ENCODE results near the gene LMO7. TPM values are rescaled to one million over a fixed set of nuclear protein-coding genes. Genes with fewer than 3 reads are reported as not detected.
"Not testable (repeated sequence)": the region's sequence is repeated elsewhere in the genome, so short reads cannot be mapped to it uniquely, and the experiment has no call there.

LMO7 gene
- total RNA-seq, 1 donor from 2014 or later = 102 TPM

DNA sequence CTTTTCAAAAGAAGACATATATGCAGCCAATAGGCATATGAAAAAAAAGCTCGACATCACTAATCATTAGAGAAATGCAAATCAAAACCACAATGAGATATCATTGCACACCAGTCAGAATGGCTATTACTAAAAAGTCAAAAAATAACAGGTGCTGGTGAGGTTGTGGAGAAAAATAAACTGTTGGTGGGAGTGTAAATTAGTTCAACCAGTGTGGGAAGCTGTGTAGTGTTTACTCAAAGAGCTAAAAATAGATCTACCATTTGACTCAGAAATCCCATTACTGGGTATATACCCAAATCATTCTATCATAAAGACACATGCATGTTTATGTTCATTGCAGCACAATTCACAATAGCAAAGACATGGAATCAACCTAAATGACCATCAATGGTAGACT lies 106.9 kb downstream of the LMO7 start:
- DNase-seq (ENCODE audit: low read depth) = not testable (repeated sequence)

DNA sequence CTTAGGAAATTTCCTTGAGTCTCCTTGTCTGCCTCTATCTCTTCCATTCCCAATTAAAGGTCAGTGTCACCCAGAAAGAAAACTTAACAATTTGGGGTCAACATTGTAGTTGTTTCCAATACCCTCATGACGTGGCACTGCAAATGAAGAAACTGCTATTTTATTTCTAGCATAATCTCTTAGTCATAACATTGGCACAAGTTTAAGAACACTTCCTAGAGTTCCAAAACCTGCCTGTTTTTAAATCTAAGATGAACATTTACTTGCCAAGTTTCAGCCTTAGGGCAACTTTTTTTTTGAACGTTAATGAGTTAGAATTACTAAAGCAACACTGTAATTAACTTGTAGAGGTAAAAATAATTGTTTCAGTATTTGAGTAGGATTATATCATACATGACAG lies 108.0 kb downstream of the LMO7 start:
- peak; percentile 57 for DNase-seq (ENCODE audit: low read depth)

DNA sequence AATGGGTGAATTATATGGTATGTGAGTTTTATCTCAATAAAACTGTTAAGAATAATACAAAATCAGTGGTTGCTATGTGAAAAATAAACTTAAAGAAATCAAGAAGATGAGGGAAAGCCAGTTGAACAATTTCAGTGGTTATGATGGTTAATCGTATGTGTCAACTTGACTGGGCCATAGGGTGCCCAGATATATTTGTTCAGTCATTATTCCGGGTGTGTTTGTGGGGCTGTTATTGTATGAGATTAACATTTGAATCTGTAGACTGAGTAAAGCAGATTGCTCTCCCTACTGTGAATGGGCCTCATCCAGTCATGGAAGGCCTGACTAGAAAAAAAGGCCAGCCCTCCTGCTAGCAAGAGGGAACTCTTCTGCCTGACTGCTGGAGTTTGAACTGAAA lies 109.3 kb downstream of the LMO7 start:
- DNase-seq (ENCODE audit: low read depth) = no peak

DNA sequence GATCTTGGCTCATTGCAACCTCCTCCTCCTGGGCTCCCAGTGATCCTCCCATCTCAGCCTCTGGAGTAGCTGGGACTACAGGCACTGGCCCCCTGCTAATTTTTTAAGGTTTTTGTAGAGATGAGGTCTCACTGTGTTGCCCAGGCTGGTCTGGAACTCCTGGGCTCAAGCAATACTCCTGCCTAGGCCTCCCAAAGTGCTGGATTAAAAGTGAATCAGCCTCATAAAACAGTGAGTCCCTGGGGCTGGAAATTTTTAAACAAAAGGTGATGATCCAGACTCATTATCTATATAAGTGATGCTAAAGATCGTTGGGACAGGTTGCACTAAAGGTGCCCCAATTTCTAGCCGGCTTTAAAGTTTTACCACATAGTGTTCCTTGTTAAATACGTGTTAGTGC lies 112.7 kb downstream of the LMO7 start:
- no peak for DNase-seq (ENCODE audit: low read depth)

DNA sequence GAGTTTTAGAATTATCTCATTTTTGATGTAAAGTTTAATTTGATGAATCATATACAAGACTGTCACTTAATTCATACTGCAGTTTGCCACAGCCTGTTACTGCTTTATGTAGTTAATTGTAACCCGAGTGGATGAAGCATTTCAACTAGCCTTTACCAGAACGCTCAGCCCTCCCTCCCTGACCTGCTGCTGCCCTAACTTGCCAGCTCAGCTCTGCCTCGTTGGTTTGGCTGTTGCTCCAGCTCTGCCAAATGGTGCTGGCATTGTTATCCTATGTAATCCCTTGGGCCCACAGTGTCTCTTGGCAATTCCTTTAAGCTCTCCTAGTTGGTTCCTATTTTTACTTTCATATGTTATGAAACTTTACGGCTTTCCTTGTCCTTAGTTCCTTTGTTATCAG lies 113.3 kb downstream of the LMO7 start:
- DNase-seq (ENCODE audit: low read depth) = peak; percentile 66

DNA sequence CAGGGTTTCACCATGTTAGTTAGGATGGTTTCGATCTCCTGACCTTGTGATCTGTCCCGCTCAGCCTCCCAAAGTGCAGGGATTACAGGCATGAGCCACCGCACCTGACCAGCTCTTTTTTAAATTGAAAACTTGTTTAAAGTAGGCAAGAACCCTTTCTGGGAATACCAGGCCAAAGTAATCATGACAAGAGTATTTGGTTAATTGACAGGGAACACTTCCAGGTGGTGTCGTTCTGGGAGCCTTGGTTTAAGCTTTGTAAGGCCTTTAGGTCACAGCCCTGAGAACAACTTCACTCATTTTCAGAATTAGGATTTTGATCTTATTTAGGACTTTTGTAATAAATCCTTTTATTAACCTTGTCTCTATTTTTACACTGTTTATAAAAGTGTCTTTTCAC lies 115.2 kb downstream of the LMO7 start:
- DNase-seq (ENCODE audit: low read depth) = no peak

DNA sequence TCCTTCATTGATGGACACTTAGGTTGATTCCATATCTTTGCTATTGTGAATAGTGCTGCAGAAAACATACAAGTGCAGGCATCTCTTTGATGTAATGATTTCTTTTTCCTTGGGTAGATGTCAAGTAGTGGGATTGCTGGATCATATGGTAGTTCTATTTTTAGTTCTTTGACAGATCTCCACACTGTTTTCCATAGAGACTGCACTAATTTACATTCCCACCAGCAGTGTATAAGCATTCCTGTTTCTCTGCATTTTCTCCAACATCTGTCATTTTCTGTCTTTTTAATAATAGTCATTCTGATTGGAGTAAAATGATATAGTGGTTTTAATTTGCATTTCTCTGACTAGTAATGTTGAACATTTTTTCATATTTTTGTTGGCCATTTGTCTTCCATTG lies 116.7 kb downstream of the LMO7 start:
- no peak for DNase-seq (ENCODE audit: low read depth)

DNA sequence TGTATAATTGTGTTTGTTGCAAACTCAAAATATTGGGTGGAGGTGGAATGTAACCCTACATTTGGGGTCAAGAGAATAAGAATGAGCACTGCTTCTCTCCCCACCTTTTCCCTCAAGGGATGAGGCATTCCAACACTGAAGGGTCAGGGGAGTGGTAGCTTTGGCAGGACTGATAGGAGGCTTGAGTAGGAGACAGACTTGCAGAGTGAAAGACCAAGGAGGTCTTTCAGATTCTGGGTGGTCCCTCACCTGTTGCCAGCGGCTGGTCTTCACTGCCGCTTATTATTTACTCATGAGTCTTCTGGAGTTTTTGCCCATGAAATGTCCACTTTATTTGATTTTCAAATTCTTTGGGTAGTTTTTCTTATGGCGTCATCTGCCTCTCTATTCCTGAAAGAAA lies 118.8 kb downstream of the LMO7 start:
- no peak for DNase-seq (ENCODE audit: low read depth)

DNA sequence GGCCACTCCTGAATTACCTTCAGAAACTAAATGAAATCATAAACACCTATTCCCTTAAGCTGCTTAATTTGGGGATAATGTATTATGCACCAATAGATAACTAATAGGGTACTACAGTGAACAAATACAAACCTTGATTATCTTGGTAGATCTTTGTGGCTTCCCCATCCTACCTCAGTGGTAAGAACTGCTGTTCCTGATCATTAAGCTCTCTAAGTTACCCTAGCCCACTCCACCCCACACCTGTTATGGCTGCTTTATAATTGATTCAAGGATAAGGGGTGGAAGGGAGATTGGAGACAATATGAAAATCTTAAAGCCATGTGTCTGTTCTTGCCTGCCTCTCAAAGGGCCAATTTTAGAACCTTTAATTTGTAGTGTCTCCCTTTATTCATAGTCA lies 121.2 kb downstream of the LMO7 start:
- no peak for DNase-seq (ENCODE audit: low read depth)

DNA sequence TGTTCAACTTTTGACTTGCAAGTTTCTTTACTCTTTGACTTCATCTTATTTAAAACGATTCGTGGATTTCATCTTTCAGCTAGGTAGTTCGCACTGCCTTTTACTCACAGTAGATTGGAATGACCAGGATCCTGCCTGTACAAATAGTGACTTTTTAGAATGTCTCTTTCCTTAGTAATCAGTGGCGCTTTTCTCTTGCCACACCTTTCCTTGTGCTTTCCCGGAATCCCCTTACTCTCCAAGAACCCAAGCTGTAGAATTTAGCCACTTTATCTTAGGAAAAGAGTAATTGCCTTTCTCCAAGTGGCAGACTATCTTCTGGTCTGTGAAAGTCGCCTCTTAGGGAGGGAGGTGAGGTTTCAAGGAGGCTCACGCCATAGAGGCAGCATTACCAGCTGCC lies 123.4 kb downstream of the LMO7 start:
- DNase-seq (ENCODE audit: low read depth) = no peak

DNA sequence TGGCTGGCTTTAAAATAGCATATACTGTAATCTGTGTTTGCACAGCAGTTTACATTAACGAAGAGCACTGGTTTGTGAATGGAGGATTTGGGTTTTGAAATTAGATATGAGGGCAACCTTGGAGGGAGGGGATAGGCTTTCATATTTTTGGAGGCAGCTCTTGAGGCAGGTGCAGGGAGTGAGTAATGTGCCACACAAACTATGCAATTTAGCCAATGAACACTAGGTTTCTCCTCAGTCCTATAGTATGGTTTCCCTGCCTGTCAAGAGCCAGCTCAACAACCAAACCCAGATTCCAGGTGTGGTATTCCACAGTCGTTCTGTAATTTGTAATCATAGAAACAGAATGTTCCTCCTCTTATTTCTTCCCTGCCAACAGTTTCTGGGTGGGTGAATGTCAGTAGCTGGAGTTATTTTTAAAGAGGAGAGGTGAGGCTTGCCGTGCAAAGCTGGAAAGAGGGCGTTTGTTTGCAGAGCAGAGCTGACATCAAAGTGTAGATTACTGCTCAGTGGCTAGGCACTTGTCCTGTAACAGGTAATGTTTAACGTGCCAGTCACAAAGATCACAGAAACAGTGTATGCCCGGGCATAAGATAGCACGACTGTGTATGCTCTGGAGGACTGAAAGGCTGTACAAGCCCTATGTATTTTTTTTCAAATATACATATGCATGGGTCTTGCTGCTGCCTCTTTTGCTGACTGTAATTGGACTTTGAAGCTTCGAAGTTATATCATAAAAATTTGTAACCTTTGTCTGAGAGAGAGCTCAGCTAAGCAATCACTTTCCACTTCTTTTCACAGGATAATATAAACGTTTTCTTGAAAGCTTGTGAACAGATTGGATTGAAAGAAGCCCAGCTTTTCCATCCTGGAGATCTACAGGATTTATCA lies 124.2 kb downstream of the LMO7 start:
- DNase-seq (ENCODE audit: low read depth) = peak; percentile 80

DNA sequence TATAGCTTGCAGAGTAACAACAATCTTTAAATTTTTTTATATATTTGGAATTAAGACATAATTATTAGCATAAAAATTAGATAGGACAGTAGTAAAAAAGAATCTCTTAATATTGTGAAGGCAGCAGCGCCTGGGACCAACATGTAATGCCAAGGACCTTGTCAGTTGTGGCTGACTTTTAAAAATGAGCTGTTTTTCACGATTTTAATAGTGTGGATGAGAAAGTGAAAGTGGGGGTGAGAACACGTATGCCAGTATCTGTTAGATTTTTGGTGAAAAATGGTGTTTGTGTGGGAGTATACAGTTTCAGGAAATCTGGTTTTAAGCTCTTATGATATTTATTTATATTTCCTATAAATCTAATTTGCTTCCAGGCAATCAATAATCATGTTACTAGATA lies 125.2 kb downstream of the LMO7 start:
- DNase-seq (ENCODE audit: low read depth) = no peak

DNA sequence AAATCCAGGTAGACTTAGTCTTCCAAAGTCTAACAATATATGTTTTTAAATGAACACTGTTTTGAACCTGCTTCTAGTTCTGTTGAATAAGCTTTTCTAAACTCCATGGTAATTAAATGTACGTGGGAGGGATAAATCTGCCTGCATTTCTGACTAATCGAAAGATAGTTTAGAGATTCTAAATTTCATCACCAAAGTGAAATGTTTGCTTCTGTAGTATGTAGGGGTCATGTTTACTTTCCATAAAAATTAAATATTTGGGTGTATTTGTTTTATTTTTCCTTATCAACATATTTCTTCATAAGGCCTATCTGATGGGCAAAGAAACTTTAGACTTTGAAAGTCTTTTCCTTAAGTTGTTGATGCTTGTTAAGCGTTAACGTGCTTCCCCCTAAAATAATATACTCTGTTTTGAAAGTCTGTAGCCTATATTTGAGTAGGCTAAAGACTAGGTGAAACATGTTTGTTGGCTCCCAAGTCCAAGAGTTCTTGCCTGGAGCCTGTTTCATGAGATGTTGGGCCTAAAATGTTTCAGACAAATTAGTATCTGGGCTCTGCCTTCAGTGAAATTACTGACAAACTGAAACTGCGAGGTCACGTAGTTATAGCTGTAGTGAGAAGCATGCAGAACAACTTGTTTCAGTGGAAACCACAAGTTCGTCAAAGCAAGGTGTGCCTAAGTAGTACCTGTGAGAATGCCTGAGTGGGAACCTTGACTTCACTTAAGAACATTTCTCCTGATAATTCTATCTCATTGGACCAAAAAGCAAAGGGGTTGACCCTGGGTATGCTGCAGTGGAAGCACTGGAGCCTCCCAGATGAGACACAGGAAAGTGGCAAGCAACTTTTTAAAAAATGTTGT lies 126.2 kb downstream of the LMO7 start:
- DNase-seq (ENCODE audit: low read depth) = peak; percentile 77

DNA sequence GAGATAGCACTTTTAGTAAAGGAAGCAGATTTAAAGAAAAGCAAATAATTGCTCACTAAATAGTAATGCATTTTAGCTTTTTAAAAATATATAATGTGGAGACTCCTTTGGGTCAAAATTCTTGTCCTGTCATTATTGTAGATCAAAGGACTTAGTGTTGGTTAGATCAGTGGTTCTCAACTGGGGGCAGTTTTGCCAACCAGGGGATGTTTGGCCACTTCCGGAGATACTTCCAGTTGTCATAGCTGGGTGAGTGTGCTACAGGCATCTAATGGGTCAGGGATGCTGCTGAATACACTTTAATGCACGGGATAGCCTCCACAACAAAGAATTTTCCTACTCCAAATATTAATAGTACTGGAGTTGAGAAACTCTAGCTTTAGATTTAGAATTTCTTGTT lies 126.8 kb downstream of the LMO7 start:
- DNase-seq (ENCODE audit: low read depth) = no peak

DNA sequence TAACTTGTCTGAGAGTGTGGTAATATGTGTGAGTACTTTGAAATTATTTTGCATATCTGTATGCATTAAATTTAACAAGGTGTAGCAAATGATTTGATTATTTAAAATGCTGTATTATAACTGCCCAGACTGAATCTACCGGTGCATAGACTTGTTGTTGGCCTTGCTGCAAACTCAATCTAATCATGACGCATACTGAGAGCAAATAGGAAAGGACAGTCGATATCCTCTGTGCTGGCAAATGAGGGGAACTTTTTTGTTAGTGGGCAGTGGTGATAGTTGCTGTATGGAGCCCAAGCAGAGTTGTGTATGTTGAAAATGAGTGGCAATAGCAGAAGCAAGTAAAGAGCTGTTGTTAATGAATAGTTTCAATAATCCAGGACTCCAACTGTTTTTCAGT lies 127.4 kb downstream of the LMO7 start:
- DNase-seq (ENCODE audit: low read depth) = no peak

DNA sequence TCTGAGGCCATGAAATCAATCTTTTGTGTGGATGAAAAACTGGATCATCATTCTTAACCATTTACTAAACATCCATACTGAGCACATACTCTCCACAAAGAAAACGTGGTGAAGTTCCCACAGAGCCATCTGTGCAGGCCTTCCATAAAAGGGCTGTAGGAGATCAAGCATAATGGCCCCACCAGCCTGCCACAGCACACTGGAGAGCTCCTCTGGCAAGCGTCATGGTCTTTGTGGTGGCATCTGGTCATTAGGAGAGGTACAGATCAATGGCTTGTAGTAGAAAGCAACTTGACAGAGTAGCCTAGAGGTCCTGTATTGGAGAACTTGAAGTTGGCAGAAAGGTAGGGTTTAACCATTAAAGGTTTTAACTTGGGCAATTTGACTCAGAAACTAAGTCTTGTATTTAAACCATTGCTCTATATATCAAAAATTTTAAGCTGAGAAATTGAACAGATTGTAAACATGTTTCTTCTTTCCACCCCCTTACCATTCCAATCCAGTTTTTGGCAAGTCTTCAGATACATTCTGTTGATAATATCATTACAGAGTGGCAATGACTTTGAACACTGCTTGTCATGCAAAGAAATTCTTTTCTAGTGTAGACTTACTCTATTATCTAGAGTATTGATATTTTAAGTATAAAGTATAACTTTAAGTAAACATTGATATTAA lies 128.3 kb downstream of the LMO7 start:
- no peak for DNase-seq (ENCODE audit: low read depth)

DNA sequence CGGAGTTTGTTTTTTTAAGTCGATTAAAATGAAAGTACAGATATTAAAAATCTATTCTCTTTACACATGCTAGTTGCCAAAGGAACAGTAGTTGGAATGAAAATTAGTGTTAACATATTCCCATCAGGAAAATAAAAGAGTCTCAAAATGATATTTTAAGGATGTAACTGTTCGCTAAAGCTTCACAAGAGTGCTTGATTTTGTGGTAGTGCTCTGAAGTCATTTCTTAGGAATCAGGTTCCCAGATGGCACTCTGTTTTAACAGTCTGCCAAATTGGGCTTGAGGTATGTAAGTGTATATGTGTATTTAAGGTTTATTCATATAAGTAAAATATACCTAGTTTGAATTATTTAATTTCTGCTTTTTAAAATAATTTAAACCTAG lies 128.8 kb downstream of the LMO7 start:
- DNase-seq (ENCODE audit: low read depth) = no peak

DNA sequence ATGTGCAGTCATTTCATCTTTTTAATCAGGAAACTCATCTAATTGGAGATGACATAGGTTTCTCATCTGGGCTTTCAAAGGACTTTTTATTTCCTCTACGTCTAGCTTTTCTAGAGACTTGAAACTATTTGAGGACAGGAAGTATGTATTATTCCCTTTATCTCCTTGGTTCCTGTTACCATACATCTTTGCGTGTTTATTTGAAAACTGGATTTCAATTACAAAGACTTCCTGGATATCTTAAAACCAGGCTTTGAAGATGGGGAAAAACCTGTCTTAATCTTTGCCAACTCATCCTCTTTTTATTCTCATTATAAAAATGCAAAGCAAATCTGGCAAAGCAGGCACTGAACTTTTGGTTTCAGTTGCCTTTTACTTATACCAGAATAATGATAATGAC lies 130.5 kb downstream of the LMO7 start:
- no peak for DNase-seq (ENCODE audit: low read depth)

DNA sequence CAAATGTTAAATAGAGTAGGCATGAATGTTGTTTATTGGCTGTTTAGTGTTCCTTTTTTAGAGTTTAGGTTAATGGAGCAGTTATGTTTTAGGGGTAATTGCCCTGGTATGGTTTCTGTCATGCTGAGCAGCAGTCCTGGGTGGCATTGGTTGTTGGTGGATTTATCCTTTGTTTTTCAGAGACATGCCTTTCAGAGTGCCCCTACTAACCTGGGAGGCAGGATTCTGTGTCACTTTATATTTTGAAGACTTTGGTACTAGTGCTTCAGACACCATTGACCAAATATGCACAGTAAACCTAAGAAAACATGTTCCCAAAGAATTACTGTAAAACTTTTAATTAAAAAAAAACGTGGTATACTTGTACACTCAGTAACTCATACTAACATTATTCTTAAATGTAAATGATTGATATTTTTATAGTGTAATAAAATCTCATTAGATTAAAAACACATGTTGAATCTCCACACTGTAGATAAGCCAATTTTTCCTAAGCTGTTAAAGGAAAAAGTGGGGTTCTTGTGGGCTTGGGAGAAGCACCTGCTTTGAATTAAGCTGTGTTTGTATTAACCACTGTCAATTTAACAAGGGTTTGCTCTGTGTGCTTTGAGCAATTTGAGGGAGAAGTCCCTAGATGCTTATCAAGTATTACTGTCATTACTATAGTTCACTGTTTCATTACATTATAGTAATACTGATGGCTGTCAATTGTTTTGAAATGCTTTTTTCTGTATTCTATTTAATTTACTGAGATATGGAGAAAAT lies 133.2 kb downstream of the LMO7 start:
- no peak for DNase-seq (ENCODE audit: low read depth)

DNA sequence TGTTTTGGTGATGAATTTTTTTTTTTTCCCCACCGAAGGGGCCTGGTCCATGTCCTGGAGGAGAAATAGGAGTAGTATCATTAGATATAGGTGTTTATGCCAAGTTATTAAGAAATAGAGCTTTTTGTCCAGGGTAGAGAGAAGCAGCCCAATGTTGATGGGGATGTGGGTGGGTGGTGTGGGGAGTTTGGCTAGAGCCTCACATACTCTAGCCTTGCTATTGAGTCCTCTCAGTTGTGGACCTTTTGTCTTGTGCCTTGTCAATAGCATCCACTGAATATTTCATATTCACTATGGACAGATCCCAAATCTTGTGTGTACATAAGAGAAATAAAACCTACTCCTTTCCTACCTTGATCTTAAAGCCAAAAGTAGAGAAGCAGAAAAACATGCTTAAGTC lies 134.0 kb downstream of the LMO7 start:
- DNase-seq (ENCODE audit: low read depth) = no peak

DNA sequence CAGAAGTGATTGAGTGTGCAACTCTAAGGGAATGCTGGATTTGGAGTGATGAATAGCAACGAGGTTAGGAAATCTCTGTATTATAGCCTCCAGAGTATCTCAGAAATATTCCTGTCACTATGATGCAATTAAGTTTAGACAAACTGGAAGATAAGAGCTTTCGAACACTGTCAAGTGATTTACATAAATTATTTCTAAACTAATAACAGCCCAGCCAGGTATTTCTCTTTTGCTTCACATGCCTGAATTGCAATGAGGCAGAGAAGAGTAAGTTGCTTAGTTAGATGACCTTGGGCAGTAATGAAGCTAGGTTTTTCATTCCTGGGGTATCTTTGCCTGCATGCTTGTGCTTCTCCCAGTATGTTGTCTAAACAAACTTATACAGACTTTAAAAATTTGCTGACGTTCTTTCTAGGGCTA lies 134.5 kb downstream of the LMO7 start:
- peak; percentile 56 for DNase-seq (ENCODE audit: low read depth)

DNA sequence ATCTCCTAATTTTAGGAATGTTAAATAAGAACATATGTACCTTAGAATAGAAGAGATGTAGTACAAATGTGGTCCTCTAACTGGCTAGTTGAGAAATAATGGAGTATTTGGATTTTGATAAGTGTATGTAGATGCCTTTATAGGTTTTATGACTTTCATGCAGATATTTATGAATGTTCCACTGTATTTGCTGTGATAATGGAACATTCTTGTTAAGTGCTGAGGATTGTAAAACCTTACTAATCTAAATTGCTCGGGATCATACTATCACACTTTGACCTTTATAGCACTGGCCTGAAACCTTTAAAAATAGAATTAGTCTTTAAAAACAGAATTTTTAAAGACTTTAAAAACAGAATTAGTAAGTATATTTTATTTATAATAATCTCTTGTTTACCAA lies 135.1 kb downstream of the LMO7 start:
- DNase-seq (ENCODE audit: low read depth) = no peak

Data from renal cortical epithelial cell (primary cell).